Erythroblast (primary cell): ENCODE data around the gene ABLIM2.
A peak's percentile ranks its signal among the peaks of the same experiment; 100 is the strongest.

Source experiments
- DNase-seq, 2 experiments: peaks; one replicate each; lab custom pipeline; 2025; lab: John Stamatoyannopoulos, UW
- GATA1 ChIP-seq: IDR thresholded peaks from 2 replicates; pipeline ENCODE4 v1.6.1; 2011; ENCODE audit warnings: low read depth, mild to moderate bottlenecking, control low read depth, low read length, moderate library complexity
- POLR2A ChIP-seq: IDR thresholded peaks from 2 replicates; pipeline ENCODE4 v1.6.1; 2011; ENCODE audit warnings: mild to moderate bottlenecking, low read length

The ABLIM2 gene

DNA sequence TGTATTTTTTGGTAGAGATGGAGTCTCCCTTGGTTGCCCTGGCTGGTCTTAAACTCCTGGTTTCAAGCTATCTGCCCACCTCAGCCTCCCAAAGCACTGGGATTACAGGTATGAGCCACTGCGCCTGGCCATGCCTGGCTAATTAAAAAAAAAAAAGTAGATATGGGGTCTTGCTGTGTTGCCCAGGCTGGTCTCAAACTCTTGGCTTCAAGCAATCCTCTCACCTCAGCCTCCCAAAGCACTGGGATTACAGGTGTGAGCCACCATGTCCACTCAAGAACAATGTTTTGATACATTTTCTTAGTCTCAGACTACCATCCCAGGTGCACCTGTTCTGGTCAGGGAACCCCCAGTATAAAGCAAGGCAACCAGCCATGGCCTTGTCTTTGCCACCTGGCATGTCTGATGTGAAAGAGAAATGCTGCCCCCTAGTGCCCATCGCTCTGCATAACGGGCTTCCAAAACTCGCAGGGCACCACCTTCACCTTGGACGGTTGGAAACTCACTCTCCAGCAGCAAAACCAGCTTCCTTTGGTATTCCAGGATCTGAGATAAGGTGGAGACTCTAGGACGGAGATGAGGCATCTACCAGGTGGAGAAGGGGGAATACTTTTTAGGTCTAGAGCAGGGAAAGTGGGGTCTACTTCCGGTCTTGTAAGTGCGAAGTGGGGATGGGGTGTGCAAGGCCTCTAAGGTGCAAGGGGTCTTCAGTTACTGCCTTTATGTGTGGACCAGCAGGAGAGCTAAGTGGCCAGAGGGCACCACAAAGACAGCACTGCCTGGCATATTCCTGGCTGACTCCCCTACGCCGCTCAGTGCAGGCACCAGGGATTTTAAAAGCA, 171.2 kb downstream of the ABLIM2 start:
- DNase-seq: peak; percentile 57 to 78
- TF ChIP-seq POLR2A: no peak
- TF ChIP-seq GATA1: no peak

DNA sequence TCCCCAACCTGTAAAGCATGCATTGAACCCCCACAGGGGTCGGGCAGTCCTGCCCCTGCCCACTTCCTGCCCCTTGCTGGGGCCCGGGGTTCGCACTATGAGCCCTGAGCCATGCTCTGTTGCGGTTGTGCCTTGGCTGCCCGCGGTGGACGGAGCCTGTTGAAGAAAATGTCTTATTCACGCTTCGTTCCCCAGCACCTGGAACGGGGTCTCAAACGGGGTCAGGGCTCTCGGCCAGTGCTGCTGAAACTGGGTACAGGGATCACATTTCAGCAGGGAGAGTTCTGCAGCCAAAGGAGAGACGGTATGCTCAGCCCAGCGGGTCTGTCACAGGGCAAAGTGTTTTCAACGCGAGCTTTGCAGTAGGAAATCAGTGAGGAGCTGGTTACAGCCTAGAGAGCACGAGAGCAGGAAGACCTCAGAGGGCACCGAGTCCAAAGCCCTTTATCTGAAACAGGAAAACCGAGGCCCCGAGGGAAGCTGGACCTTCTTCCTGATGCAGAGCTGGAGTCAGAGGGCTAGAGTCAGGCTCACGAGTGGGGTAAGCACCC, 172.6 kb downstream of the ABLIM2 start:
- TF ChIP-seq GATA1 (no peak), POLR2A (no peak)
- no peak for DNase-seq

DNA sequence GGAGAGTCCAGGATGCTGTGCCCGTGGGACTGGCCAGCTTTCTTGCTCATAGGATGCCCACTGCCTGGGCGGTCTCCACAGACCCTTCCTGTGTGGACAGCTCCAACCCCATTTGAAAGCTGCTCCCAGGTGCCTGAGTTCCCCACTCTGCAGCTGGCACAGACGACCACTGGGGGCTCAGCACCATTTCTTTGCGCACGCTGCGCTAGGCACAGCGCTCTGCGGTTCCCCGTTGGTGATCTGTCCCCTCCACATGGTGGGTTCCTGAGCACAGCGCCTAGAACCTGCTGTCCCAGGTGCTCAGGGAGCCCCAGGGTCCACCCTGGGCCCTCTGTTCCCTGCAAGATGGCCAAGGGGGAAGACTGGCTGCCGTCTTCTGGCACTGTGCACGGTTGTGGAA, 173.5 kb downstream of the ABLIM2 start:
- TF ChIP-seq GATA1 (no peak), POLR2A (no peak)
- no peak for DNase-seq

DNA sequence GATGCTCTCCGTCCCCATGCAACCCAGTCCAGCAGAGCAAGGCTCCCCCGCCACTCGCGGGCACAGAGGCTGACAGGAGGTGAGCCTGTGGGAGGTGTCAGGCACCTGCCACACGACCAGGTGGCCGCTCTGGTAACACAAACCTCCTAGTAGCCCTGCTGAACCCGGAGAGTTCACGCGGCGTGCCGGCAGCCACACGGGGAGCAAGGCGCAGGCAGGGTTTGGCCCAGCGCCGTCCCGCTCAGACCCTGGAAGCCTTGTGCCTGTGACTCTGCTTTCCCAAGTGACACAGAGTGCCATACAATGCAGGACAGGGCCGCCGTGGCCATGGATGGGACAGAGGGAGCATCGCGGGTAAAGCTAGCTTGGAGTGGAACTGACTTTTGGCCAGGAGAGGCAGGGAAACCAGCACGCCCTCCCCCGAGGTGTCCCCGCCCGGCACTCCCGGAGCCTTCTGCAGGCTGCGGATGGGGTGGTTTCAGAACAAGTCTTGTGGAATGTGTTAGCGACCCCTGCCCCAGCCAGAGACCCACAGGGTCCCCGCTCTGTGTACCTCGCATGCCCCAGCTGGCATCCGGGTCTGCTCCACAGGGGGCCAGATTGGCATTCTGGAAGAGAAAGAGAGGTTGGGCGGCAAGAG, 174.2 kb downstream of the ABLIM2 start:
- no peak for DNase-seq
- no peak for TF ChIP-seq POLR2A
- no peak for TF ChIP-seq GATA1

DNA sequence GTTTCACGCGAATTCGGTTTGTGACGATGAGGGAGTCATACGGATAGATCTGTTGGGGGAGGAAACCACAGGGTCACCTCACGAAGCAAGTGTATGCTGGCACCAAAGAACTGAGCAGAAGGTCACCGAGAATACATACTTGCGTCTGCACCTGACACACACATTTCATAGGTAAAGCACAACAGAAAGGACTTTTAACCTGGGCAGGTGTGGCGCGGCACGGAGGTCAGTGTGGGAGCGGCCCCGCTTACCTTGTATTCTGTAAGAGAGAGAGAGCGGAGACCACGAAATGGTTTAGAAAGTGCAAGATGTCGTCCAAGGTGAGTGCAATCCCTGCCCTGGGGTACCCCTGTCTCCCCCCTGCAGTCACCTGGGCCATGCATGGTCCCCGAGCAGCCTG, 175.3 kb downstream of the ABLIM2 start:
- no peak for TF ChIP-seq POLR2A
- TF ChIP-seq GATA1: no peak
- DNase-seq: no peak

DNA sequence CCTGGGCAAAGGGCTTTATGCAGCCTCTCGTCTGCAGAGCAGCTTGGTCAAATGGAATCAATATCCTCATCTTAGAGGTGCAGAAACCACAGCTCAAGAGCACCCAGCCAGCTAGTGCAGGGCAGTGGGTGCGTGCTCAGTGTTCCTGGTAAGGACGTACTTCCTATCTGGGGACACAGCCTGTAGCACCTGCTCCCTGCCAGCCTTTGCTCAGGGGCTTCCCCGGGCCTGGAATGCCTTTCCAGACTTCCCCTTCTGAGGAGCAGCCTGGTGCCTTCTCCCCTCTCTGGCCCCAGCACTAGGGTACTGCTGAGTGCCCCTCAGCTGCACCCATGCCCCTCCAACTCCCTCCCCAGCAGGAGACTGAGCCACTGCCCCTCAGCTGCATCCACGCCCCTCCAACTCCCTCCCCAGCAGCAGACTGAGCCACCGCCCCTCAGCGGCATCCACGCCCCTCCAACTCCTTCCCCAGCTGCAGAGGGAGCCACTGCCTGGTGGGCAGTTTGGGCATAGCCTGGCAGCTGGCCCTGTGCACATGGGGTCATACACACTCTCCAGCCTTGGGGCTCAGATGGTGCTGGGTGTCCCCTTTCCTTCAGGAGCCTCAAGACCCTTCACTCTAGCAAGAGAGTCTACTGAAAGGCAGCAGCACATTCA, 176.7 kb downstream of the ABLIM2 start:
- TF ChIP-seq GATA1 (no peak), POLR2A (no peak)
- DNase-seq: no peak

DNA sequence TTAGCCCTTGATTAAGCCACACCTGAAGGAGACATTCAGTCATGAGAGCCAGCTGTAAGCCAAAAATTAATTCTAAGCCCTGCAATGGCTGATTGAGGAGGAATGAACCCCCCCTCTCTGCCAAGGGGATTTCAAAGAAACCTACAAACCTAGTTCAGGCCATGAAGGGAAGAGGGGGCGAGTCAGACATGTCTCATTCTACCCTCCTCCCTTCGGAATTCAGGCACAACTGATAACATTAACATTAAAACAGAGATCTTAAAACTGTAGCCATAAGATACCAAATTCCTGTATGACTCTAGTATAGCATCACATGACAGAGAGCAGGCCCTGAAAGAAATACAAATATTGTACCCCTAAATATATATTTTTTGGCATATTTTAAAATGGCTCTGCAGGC, 178.6 kb downstream of the ABLIM2 start:
- TF ChIP-seq GATA1 (no peak), POLR2A (no peak)
- DNase-seq: no peak

DNA sequence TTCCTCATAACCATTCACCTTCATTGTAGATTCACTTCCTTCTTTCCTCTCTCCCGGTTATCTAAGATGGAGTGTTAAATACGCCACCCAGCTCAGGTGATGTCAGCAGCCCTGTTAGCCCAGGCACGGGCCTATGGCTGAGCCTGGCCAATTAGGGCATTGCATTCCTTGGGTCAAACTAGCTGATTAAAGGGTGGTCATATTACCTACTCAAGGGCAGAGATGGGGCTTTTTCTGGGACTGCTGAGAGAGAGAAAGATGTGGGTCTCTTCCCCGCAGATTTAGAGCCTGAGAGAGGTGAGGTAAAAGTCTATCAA, 179.0 kb downstream of the ABLIM2 start:
- no peak for TF ChIP-seq POLR2A
- no peak for TF ChIP-seq GATA1

DNA sequence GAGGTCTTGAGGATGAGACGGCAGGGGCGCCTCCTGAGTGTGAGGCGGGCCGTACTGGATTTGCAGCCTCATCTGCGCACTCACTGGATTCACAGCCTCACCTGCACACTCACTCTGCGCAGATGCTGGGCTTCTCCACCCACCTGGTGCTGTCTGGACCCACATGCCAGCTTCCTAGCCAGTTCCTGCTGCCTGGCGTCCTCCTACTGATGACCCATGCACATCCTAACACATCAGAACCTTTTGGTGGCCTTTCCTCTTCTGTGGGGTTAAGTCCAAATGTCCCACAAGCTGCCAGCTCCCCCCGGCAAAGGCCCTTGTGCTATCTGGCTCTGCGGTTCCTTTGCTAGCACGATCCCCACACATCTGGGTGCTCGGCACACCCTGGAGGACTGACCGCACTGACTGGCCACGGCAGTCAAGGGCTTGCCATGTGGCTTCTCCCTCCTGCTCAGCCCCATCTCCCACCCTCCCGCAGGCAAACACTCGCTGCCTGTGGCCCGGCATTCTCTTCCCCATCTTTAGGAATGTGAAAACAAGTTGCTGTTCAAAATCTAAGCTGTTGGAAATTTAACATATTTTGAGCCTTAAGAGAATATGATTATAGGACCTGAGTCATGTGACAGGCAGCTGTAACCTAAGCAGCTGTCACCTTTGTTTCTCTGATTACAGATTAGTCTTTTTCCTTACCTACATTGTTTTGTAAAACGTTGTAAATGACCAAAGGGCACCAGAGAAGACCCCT, 179.5 kb downstream of the ABLIM2 start:
- TF ChIP-seq POLR2A (no peak), GATA1 (no peak)
- DNase-seq: no peak

More for the DNA sequence above, 179.0 kb downstream of the ABLIM2 start:
- DNase-seq: no peak

DNA sequence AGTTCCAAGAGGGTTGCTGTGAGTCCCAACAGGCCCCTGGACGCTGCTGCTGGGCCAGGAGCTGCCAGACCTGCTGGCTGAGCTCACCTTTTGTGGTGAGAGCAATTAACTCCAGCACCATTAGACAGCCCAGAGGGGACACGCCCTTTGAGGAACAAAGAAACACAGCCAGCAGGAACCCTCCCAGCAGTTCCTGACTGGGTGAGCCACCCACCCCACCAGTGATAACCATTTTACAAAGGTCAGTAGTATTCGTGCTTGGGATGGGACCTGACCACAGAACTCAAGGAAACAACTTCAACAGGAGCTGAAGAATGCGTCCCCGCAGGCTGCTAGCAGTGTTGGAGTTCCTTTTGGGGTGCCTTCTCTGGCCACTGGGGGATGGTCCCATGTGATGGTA, 180.1 kb downstream of the ABLIM2 start:
- TF ChIP-seq GATA1: no peak

DNA sequence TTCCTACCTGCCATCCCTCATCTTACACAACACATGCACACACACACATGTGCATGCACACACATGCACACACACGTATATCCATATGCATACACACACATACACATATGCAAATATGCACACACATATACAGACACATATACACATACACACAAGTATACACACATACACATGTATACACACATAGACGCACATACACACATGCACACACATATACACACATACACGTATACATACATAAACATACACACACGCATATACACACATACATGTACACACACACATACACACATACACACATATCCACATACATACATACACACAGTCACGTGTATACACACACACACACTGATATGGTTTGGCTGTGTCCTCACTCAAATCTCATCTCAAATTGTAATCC, 182.0 kb downstream of the ABLIM2 start:
- TF ChIP-seq GATA1 (no peak), POLR2A (no peak)
- no peak for DNase-seq

More for the DNA sequence above, 180.1 kb downstream of the ABLIM2 start:
- DNase-seq: no peak

DNA sequence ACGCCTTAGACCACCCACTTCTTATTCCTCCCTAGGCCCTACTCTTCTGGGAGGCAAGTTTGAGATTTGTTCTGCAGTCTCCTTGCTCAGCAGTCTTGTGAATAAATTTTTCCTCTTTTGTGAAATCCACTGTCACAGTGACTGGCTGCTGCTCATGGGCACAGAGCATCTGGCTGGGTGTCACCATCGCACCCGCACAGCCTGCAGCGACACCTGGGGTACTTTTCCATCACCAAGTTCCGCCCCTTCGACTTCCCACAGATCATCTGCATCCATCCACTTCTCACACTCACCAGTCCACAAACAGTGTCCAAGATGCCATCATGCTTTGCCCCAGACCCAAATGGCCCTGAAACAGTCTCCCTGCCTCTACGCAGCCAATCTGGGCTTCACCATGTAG, 182.6 kb downstream of the ABLIM2 start:
- TF ChIP-seq POLR2A (no peak), GATA1 (no peak)
- DNase-seq: no peak

DNA sequence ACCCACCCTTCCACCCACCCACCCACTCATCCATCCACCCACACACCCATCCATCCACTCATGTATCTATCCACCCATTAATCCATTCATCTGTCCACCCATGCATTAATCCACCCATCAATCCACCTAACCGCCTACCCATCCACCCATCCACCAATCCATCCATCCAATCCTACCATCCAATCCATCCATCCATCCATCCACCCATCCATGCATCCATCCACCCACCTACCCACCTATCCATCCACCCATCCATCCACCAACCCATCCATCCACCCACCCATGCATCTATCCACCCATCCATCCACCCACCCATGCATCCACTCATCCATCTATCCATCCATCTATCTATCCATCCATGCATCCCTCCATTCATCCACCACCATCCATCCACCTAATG, 184.2 kb downstream of the ABLIM2 start:
- TF ChIP-seq GATA1: no peak
- TF ChIP-seq POLR2A: no peak
- DNase-seq: no peak
